K562 (cell line): ENCODE measurements around the gene LMF2. TPM values are rescaled to one million over a fixed set of nuclear protein-coding genes. Genes with fewer than 3 reads are reported as not detected.

Experiments used
- ATAC-seq: fragments of 200-7000 bp; cut with Tn5 transposase; 3 replicates; pipeline ENCODE4 v1.9.1; 2020; ENCODE audit warnings: moderate library complexity
- BruUV-seq: library from RNA; stranded (reverse); fragments of 400-500 nt; replicated peaks from 2 replicates; lab custom pipeline; 2021; lab: Mats Ljungman, UMichigan
- CTCF ChIA-PET: fragments of 300-600 bp; formaldehyde crosslinking; extraction: SDS; loops from one replicate; lab custom pipeline; 2021; ENCODE audit warnings: low intra/inter-chr PET ratio; lab: Yijun Ruan, JAX
- POLR2A ChIA-PET: fragments of 300-600, 350-650 bp; sonication (Branson Sonifier 250); formaldehyde crosslinking; extraction: SDS; loops from one replicate; lab custom pipeline; 2021; ENCODE audit warnings: antibody characterized with exemption, inconsistent platforms; lab: Yijun Ruan, JAX
- DNase-seq, 4 experiments: peaks; one replicate each; pipeline versions ENCODE4 v3.0.0 to v3.0.0-alpha.2; 2011 to 2018; ENCODE audit warnings: low spot score in 3 of 4, mixed read lengths in 3 of 4; ENCODE audit errors: extremely low read depth in 1 of 4
- FAIRE-seq: peaks from 2 replicates; lab custom pipeline; 2011; peaks lifted over from hg19 to GRCh38; lab: Jason Lieb, UNC
- H2AFZ ChIP-seq: 2 replicates; pipeline ENCODE4 v1.6.0; 2011; ENCODE audit warnings: low read depth, low read length, control low read depth, inconsistent platforms
- H3K27ac ChIP-seq: fragments of 200-600 bp; 3 replicates; pipeline ENCODE4 v1.8.0; 2011; ENCODE audit warnings: low read depth, mild to moderate bottlenecking, control low read depth, inconsistent platforms, low read length, moderate library complexity, mixed read lengths; ENCODE audit errors: extremely low read depth
- H3K27me3 ChIP-seq, 2 experiments: fragments of 300-600 bp in 1 of 2; 2 replicates in 1 of 2; 3 replicates in 1 of 2; pipeline versions ENCODE4 v1.6.0 to v1.8.0; 2011; ENCODE audit warnings: inconsistent platforms in 2 of 2, low read length in 2 of 2, mild to moderate bottlenecking in 1 of 2, mixed read lengths in 1 of 2, moderate library complexity in 1 of 2; ENCODE audit not compliant: control insufficient read depth in 2 of 2, insufficient read depth in 2 of 2
- H3K36me3 ChIP-seq: fragments of 300-600 bp; 3 replicates; pipeline ENCODE4 v1.8.0; 2011; ENCODE audit warnings: mild to moderate bottlenecking, low read length, inconsistent platforms; ENCODE audit not compliant: control insufficient read depth, insufficient read depth
- H3K4me1 ChIP-seq, 2 experiments: fragments of 200-600 bp in 1 of 2; replicated peaks in 1 of 2; 2 replicates in 1 of 2; 3 replicates in 1 of 2; pipeline versions ENCODE4 v1.5.1 to v1.8.0; 2011; ENCODE audit warnings: inconsistent platforms in 2 of 2, low read length in 2 of 2, mild to moderate bottlenecking in 1 of 2, mixed read lengths in 1 of 2, moderate library complexity in 1 of 2; ENCODE audit not compliant: control insufficient read depth in 2 of 2, insufficient read depth in 2 of 2
- H3K4me2 ChIP-seq: 2 replicates; pipeline ENCODE4 v1.6.1; 2011; ENCODE audit warnings: low read length, control low read depth, inconsistent platforms, mixed read lengths; ENCODE audit not compliant: insufficient read depth
- H3K4me3 ChIP-seq: fragments of 200-600 bp; sonication (generic), shearing (Covaris generic); 2 replicates; pipeline ENCODE4 v1.5.1; 2016; ENCODE audit warnings: control low read depth, inconsistent platforms
- H3K79me2 ChIP-seq: fragments of 200-600 bp; 3 replicates; pipeline ENCODE4 v1.8.0; 2011; ENCODE audit warnings: low read length, inconsistent platforms; ENCODE audit not compliant: control insufficient read depth, insufficient read depth
- H3K9ac ChIP-seq, 2 experiments: 2 replicates each; pipeline versions ENCODE4 v1.6.0 to v1.6.1; 2011; ENCODE audit warnings: low read depth in 2 of 2, low read length in 2 of 2, control low read depth in 1 of 2, inconsistent platforms in 1 of 2, mild to moderate bottlenecking in 1 of 2, mixed read lengths in 1 of 2; ENCODE audit not compliant: insufficient read depth in 1 of 2
- H3K9me1 ChIP-seq: one replicate; pipeline ENCODE4 v1.6.0; 2011; ENCODE audit warnings: inconsistent platforms, mild to moderate bottlenecking, low read length, moderate library complexity; ENCODE audit not compliant: control insufficient read depth, insufficient read depth
- H3K9me3 ChIP-seq: replicated peaks from 2 replicates; pipeline ENCODE4 v1.5.1; 2011; ENCODE audit warnings: low read depth, low read length, inconsistent platforms; ENCODE audit not compliant: control insufficient read depth, insufficient read depth
- H4K20me1 ChIP-seq: replicated peaks from 2 replicates; pipeline ENCODE4 v1.6.1; 2011; ENCODE audit warnings: low read length, inconsistent platforms, mixed read lengths; ENCODE audit not compliant: control insufficient read depth, insufficient read depth
- CREB3 ChIP-seq: fragments of 450-650 bp; conservative IDR thresholded peaks from 2 replicates; pipeline ENCODE4 v1.6.1; 2016; ENCODE audit warnings: missing genetic modification characterization, low read depth, mild to moderate bottlenecking, missing compliant biosample characterization, moderate library complexity
- DMBX1 ChIP-seq: fragments of 250-450 bp; sonication (Bioruptor Pico); IDR thresholded peaks from 2 replicates; pipeline ENCODE4 v1.8.0; 2022; ENCODE audit warnings: inconsistent platforms, mild to moderate bottlenecking, moderate library complexity, borderline replicate concordance
- FOXJ2 ChIP-seq: fragments of 200-800 bp; sonication (Bioruptor generic); IDR thresholded peaks from 2 replicates; pipeline ENCODE4 v1.6.1; 2016; ENCODE audit warnings: missing genetic modification characterization, missing compliant biosample characterization
- GATAD2A ChIP-seq: fragments of 450-650 bp; IDR thresholded peaks from 2 replicates; pipeline ENCODE4 v1.6.1; 2017
- NR2F6 ChIP-seq: fragments of 450-650 bp; formaldehyde crosslinking; IDR thresholded peaks from 2 replicates; pipeline ENCODE4 v1.4.0; 2020; ENCODE audit warnings: mild to moderate bottlenecking
- PRDM10 ChIP-seq: fragments of 450-650 bp; IDR thresholded peaks from 2 replicates; pipeline ENCODE4 v1.6.1; 2018; ENCODE audit not compliant: partially characterized antibody
- RHOXF2B ChIP-seq: fragments of 250-450 bp; sonication (Bioruptor Pico); conservative IDR thresholded peaks from 2 replicates; pipeline ENCODE4 v1.5.1; 2021
- SIN3A ChIP-seq, 2 experiments: fragments of 150-350 bp in 1 of 2; IDR thresholded peaks; 2 replicates each; pipeline ENCODE4 v1.6.1; 2011 to 2016; ENCODE audit warnings: borderline replicate concordance in 2 of 2, low read depth in 2 of 2, low read length in 2 of 2, mild to moderate bottlenecking in 2 of 2, moderate library complexity in 2 of 2; ENCODE audit not compliant: control insufficient read depth in 1 of 2
- TRIM28 ChIP-seq: fragments of 450-650 bp; IDR thresholded peaks from 2 replicates; pipeline ENCODE4 v1.6.1; 2017
- ZNF133 ChIP-seq: fragments of 250-450 bp; sonication (Bioruptor Pico); IDR thresholded peaks from 2 replicates; pipeline ENCODE4 v1.4.0; 2020; ENCODE audit warnings: mild to moderate bottlenecking
- ZNF384 ChIP-seq: IDR thresholded peaks from 2 replicates; pipeline ENCODE4 v1.6.1; 2012; ENCODE audit warnings: low read depth, low read length, improper control_type of control experiment
- ZNF57 ChIP-seq: fragments of 450-650 bp; formaldehyde crosslinking; IDR thresholded peaks from 2 replicates; pipeline ENCODE4 v1.4.0; 2020; ENCODE audit warnings: mild to moderate bottlenecking, moderate library complexity
- ZNF609 ChIP-seq: sonication (generic); formaldehyde crosslinking; IDR thresholded peaks from 2 replicates; pipeline ENCODE4 v1.8.1; 2023; ENCODE audit warnings: missing genetic modification reagents, mild to moderate bottlenecking, borderline replicate concordance
- WGBS: fragments of 100-300 bp; shearing (Covaris generic); methylation state at CpG from one replicate; pipeline ENCODE4 v1.1.6; 2016; ENCODE audit warnings: low coverage, mixed read lengths; ENCODE audit not compliant: insufficient coverage; ENCODE audit errors: missing lambda C conversion rate; 5-methylcytosine and 5-hydroxymethylcytosine counted together
- in situ Hi-C: fragments of 300-500 bp; cut with MboI; formaldehyde crosslinking; loops from 4 replicates; pipeline ENCODE4 v1.15.0; 2018; ENCODE audit warnings: inconsistent platforms, mixed read lengths
- intact Hi-C: fragments of 100-400 bp; cut with micrococcal nuclease; formaldehyde crosslinking; loops from 2 replicates; pipeline ENCODE4 v1.14.2; 2022
- polyA plus RNA-seq, 8 experiments: library from polyadenylated mRNA; depleted of rRNA in 4 of 8; stranded (reverse) in 5 of 8; unstranded in 3 of 8; fragments of >200 nt; fragmentation: Nextera tagmentation in 2 of 8; fragmentation: Illumina TruSeq in 1 of 8; extraction: Ambion mirVana in 2 of 8; extraction: Trizol in 1 of 8; gene quantifications; 2 replicates each; pipeline versions ENCODE4 v1.2.1 to v1.2.3, GENCODE V29; 2011 to 2014; ENCODE audit warnings: inconsistent platforms in 1 of 8, missing spikeins in 1 of 8
- total RNA-seq, 7 experiments: library from RNA; depleted of rRNA in 6 of 7; stranded (reverse); fragments of >200 nt in 6 of 7; fragmentation: Illumina TruSeq in 2 of 7; extraction: Trizol in 2 of 7; gene quantifications; 2 replicates each; pipeline versions ENCODE4 v1.2.1 to v1.2.3, GENCODE V29; 2011 to 2021; ENCODE audit warnings: low replicate concordance in 1 of 7

Gene LMF2
- total and polyA plus RNA-seq, 9 of the 15 experiments (the other 6 are each of a cell fraction or from before 2014, with no cell fraction given): 0.08 to 37.1 (median 7.6) TPM

- intact Hi-C loops: no loop called here
- Histone ChIP-seq H3K4me2 (no peak overlapping the region), H3K4me3 (no peak overlapping the region), H3K79me2 (peaks cover 34% of the 10 kb centered on the region), H3K4me1 (peaks cover 8 to 46% of the 10 kb centered on the region in 2 experiments; a peak in 4 of 5 replicates), H3K27ac (no peak overlapping the region), H4K20me1 (peaks cover 12% of the 10 kb centered on the region; the same call in 1 of the 2 replicates), H3K9ac (peak overlapping the region in 1 of 2 experiments; percentile 9; a peak in 1 of 4 replicates), H3K27me3 (no peaks in the 10 kb centered on the region), H3K9me3 (no peaks in the 10 kb centered on the region), H3K9me1 (no peaks in the 10 kb centered on the region), H2AFZ (no peak overlapping the region), H3K36me3 (peaks cover 64% of the 10 kb centered on the region; the same call in 1 of the 3 replicates)
- POLR2A ChIA-PET: interaction anchor here (0.5 to 5.3 kb wide), 9 partner anchors 8 to 331 kb away, joined by 3 to 65 read pairs (median 4); partner anchors contain the start of genes LMF2, NCAPH2 and SYCE3
- DNase-seq: no peak
- 91% methylated on average over 8 of the region's 15 CpGs for WGBS
- in situ Hi-C loops: loop anchor here (5.0 kb wide), 1 partner anchor 45 kb away; no protein-coding TSS in a partner anchor
- no peak for FAIRE-seq
- CTCF ChIA-PET: no interaction called here
- ATAC-seq: no peak
- no TSS peak for BruUV-seq
- TF ChIP-seq SIN3A (IDR thresholded peaks at IDR 0.05; ENCODE audit: borderline replicate concordance in 2 of 2, control insufficient read depth in 1 of 2, low read depth in 2 of 2, low read length in 2 of 2) (no peak), FOXJ2 (tag) (no peak), ZNF57 (CRISPR knock-in tag) (no peak), DMBX1 (CRISPR knock-in tag) (no peak), TRIM28 (no peak), PRDM10 (no peak), NR2F6 (CRISPR knock-in tag) (no peak), ZNF384 (no peak), RHOXF2B (CRISPR knock-in tag) (no peak), ZNF609 (CRISPR knock-in tag) (no peak), GATAD2A (no peak), ZNF133 (CRISPR knock-in tag) (no peak), CREB3 (tag) (no peak)
These were observed 14.8 kb upstream of the LMF2 start for GRCh38 chr22:50522208-50522805.
